Epithelial cell of prostate (primary cell): ENCODE measurements around the gene CTNNA1.
A peak's percentile ranks its signal among the peaks of the same experiment; 100 is the strongest.
"Not testable (repeated sequence)": the region's sequence is repeated elsewhere in the genome, so short reads cannot be mapped to it uniquely, and the experiment has no call there.

Experiments used
- DNase-seq: peaks from one replicate; pipeline ENCODE4 v3.0.0-alpha.2; 2011; ENCODE audit warnings: low read depth, low spot score
- H3K27ac ChIP-seq: fragments of 450-650 bp; 2 replicates; pipeline ENCODE4 v1.5.1; 2017; ENCODE audit warnings: mild to moderate bottlenecking

The CTNNA1 gene

GRCh38 chr5:138803285-138803684, 50.1 kb downstream of the CTNNA1 start:
- DNase-seq = no peak

GRCh38 chr5:138803935-138804334, 50.7 kb downstream of the CTNNA1 start:
- DNase-seq = no peak

More at GRCh38 chr5:138803285-138803684, 50.1 kb downstream of the CTNNA1 start:
- H3K27ac ChIP-seq = no peak overlapping the region

GRCh38 chr5:138805096-138805495, 51.9 kb downstream of the CTNNA1 start:
- DNase-seq = no peak
- no peak overlapping the region for H3K27ac ChIP-seq

More at GRCh38 chr5:138803935-138804334, 50.7 kb downstream of the CTNNA1 start:
- no peak overlapping the region for H3K27ac ChIP-seq

- no peak overlapping the region for H3K27ac ChIP-seq
- no peak for DNase-seq
Observed at GRCh38 chr5:138807182-138807581, 54.0 kb downstream of the CTNNA1 start.

GRCh38 chr5:138809391-138809790, 56.2 kb downstream of the CTNNA1 start:
- no peak for DNase-seq
- no peak overlapping the region for H3K27ac ChIP-seq

- H3K27ac ChIP-seq, DNase-seq: not testable (repeated sequence)
Observed at GRCh38 chr5:138810861-138811260, 57.6 kb downstream of the CTNNA1 start.

GRCh38 chr5:138815529-138815928, 62.3 kb downstream of the CTNNA1 start:
- no peak for DNase-seq
- H3K27ac ChIP-seq = peak overlapping the region; percentile 35

- no peak overlapping the region for H3K27ac ChIP-seq
- no peak for DNase-seq
Observed at GRCh38 chr5:138817241-138817640, 64.0 kb downstream of the CTNNA1 start.

- DNase-seq = no peak
- no peak overlapping the region for H3K27ac ChIP-seq
Observed at GRCh38 chr5:138819081-138819480, 65.9 kb downstream of the CTNNA1 start.

- H3K27ac ChIP-seq = no peak overlapping the region
- DNase-seq = no peak
Observed at GRCh38 chr5:138820695-138821094, 67.5 kb downstream of the CTNNA1 start.

- H3K27ac ChIP-seq = no peak overlapping the region
- no peak for DNase-seq
Observed at GRCh38 chr5:138824516-138824915, 71.3 kb downstream of the CTNNA1 start.

- no peak for DNase-seq
Observed at GRCh38 chr5:138824924-138825863, 72.0 kb downstream of the CTNNA1 start.

GRCh38 chr5:138828556-138828955, 75.3 kb downstream of the CTNNA1 start:
- DNase-seq = no peak
- no peak overlapping the region for H3K27ac ChIP-seq

More at GRCh38 chr5:138824924-138825863, 72.0 kb downstream of the CTNNA1 start:
- H3K27ac ChIP-seq = no peak overlapping the region

GRCh38 chr5:138829341-138829740, 76.1 kb downstream of the CTNNA1 start:
- no peak for DNase-seq
- H3K27ac ChIP-seq = no peak overlapping the region

- no peak overlapping the region for H3K27ac ChIP-seq
- DNase-seq = no peak
Observed at GRCh38 chr5:138831703-138832102, 78.5 kb downstream of the CTNNA1 start.

- DNase-seq = no peak
Observed at GRCh38 chr5:138832218-138832617, 79.0 kb downstream of the CTNNA1 start.

GRCh38 chr5:138833080-138833479, 79.9 kb downstream of the CTNNA1 start:
- DNase-seq = no peak
- H3K27ac ChIP-seq = no peak overlapping the region

More at GRCh38 chr5:138832218-138832617, 79.0 kb downstream of the CTNNA1 start:
- H3K27ac ChIP-seq = no peak overlapping the region

- no peak overlapping the region for H3K27ac ChIP-seq
- DNase-seq = no peak
Observed at GRCh38 chr5:138833726-138834480, 80.7 kb downstream of the CTNNA1 start.

- not testable (repeated sequence) for DNase-seq, H3K27ac ChIP-seq
Observed at GRCh38 chr5:138834853-138835252, 81.6 kb downstream of the CTNNA1 start.

- DNase-seq = no peak
- no peak overlapping the region for H3K27ac ChIP-seq
Observed at GRCh38 chr5:138837160-138837559, 83.9 kb downstream of the CTNNA1 start.

- no peak overlapping the region for H3K27ac ChIP-seq
- no peak for DNase-seq
Observed at GRCh38 chr5:138840103-138840502, 86.9 kb downstream of the CTNNA1 start.
